Stimulated activated CD4-positive, alpha-beta T cell treated with anti-CD3 and anti-CD28 coated beads, Interleukin-2, amount 100 ng/mL, for 48 hours (primary cell): ENCODE measurements around the gene FAM193B.
"Not testable (repeated sequence)": the region's sequence is repeated elsewhere in the genome, so short reads cannot be mapped to it uniquely, and the experiment has no call there.

ENCODE experiments used
- DNase-seq, 2 donors: peaks; one replicate each; pipeline ENCODE4 v3.0.0-alpha.2; 2020

The FAM193B gene

GRCh38 chr5:177536386-177536785 lies 18.0 kb downstream of the FAM193B start:
- DNase-seq = no peak

GRCh38 chr5:177535125-177535524 lies 19.2 kb downstream of the FAM193B start:
- no peak for DNase-seq

GRCh38 chr5:177534433-177534832 lies 19.9 kb downstream of the FAM193B start:
- DNase-seq = not testable (repeated sequence)

- no peak for DNase-seq
Observed at GRCh38 chr5:177531209-177531940, 23.0 kb downstream of the FAM193B start.

- DNase-seq = no peak
Observed at GRCh38 chr5:177530638-177531037, 23.7 kb downstream of the FAM193B start.

GRCh38 chr5:177529247-177530203 lies 24.8 kb downstream of the FAM193B start:
- DNase-seq = no peak

GRCh38 chr5:177528631-177529030 lies 25.7 kb downstream of the FAM193B start:
- no peak for DNase-seq

GRCh38 chr5:177527595-177527994 lies 26.8 kb downstream of the FAM193B start:
- DNase-seq = no peak

- DNase-seq = no peak
Observed at GRCh38 chr5:177526791-177527190, 27.6 kb downstream of the FAM193B start.

GRCh38 chr5:177526191-177526590 lies 28.2 kb downstream of the FAM193B start:
- no peak for DNase-seq

- no peak for DNase-seq
Observed at GRCh38 chr5:177524941-177525655, 29.3 kb downstream of the FAM193B start.

GRCh38 chr5:177524539-177524900 lies 29.8 kb downstream of the FAM193B start:
- DNase-seq = no peak

- DNase-seq = no peak
Observed at GRCh38 chr5:177523711-177524538, 30.4 kb downstream of the FAM193B start.

GRCh38 chr5:177520916-177521513 lies 33.3 kb downstream of the FAM193B start:
- no peak for DNase-seq

- no peak for DNase-seq
Observed at GRCh38 chr5:177520271-177520670, 34.1 kb downstream of the FAM193B start.

- no peak for DNase-seq
Observed at GRCh38 chr5:177519463-177520235, 34.7 kb downstream of the FAM193B start.

- DNase-seq = peak; percentile 94 to 95
Observed at GRCh38 chr5:177516601-177517568, 37.5 kb downstream of the FAM193B start, which contains the start of gene DDX41. Gene DDX41, minus strand, starts transcription at chr5:177516961. Its CDS starts 16 bp downstream, at chr5:177516945.

- DNase-seq = no peak
Observed at GRCh38 chr5:177515580-177515979, 38.8 kb downstream of the FAM193B start.

- no peak for DNase-seq
Observed at GRCh38 chr5:177514541-177514940, 39.8 kb downstream of the FAM193B start.

GRCh38 chr5:177513500-177513899 lies 40.9 kb downstream of the FAM193B start:
- no peak for DNase-seq
